ENCODE data around the gene COX6B2.
A peak's percentile ranks its signal among the peaks of the same experiment; 100 is the strongest.
"Not testable (repeated sequence)": the region's sequence is repeated elsewhere in the genome, so short reads cannot be mapped to it uniquely, and the experiment has no call there.

The COX6B2 gene

GRCh38 chr19:55345818-55346724 is 8.4 kb downstream of the COX6B2 start:
- no peak overlapping the region for H3K4me3 ChIP-seq (ENCODE audit: low read length)
- TF ChIP-seq ZNF274 (IDR thresholded peaks at IDR 0.05; ENCODE audit: low read depth, low read length), result no peak

GRCh38 chr19:55345101-55345817 is 9.3 kb downstream of the COX6B2 start:
- TF ChIP-seq ZNF274 (IDR thresholded peaks at IDR 0.05; ENCODE audit: low read depth, low read length), result no peak
- H3K4me3 ChIP-seq (ENCODE audit: low read length), result no peak overlapping the region

- no peak overlapping the region for H3K4me3 ChIP-seq (ENCODE audit: low read length)
- TF ChIP-seq ZNF274 (IDR thresholded peaks at IDR 0.05; ENCODE audit: low read depth, low read length), result no peak
Measured at GRCh38 chr19:55344444-55344843, 10.1 kb downstream of the COX6B2 start.

- no peak overlapping the region for H3K4me3 ChIP-seq (ENCODE audit: low read length)
- TF ChIP-seq ZNF274 (IDR thresholded peaks at IDR 0.05; ENCODE audit: low read depth, low read length), result no peak
Measured at GRCh38 chr19:55341595-55342531, 12.7 kb downstream of the COX6B2 start.

DNA sequence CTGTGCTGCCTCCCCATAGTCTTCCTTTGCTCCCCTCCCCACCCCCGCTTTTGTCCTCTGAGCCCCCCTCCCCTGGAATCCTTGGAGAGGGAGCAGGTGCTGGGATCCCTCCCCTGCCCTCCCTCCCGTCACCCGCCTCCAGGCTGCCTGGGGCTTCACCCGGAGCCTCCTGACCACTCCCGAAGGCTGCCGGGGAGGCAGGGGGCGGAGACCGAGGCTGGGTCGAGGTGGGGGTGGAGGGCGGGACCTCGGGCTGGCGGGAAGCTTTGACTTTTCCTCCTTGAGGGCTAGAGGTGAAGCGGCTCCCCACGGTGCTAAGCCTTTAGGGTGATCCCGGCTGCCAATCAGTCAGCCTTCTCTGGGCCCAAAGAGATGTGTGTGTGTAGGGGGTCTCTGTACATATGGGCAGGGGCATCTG is 13.3 kb downstream of the COX6B2 start:
- peak overlapping the region; percentile 73; the same call in 1 of the 2 replicates for H3K4me3 ChIP-seq (ENCODE audit: low read length)
- no peak for TF ChIP-seq ZNF274 (IDR thresholded peaks at IDR 0.05; ENCODE audit: low read depth, low read length)

- TF ChIP-seq ZNF274 (IDR thresholded peaks at IDR 0.05; ENCODE audit: low read depth, low read length), result no peak
- peak overlapping the region; percentile 73; the same call in 1 of the 2 replicates for H3K4me3 ChIP-seq (ENCODE audit: low read length)
Measured at GRCh38 chr19:55340784-55341147, 13.8 kb downstream of the COX6B2 start.

DNA sequence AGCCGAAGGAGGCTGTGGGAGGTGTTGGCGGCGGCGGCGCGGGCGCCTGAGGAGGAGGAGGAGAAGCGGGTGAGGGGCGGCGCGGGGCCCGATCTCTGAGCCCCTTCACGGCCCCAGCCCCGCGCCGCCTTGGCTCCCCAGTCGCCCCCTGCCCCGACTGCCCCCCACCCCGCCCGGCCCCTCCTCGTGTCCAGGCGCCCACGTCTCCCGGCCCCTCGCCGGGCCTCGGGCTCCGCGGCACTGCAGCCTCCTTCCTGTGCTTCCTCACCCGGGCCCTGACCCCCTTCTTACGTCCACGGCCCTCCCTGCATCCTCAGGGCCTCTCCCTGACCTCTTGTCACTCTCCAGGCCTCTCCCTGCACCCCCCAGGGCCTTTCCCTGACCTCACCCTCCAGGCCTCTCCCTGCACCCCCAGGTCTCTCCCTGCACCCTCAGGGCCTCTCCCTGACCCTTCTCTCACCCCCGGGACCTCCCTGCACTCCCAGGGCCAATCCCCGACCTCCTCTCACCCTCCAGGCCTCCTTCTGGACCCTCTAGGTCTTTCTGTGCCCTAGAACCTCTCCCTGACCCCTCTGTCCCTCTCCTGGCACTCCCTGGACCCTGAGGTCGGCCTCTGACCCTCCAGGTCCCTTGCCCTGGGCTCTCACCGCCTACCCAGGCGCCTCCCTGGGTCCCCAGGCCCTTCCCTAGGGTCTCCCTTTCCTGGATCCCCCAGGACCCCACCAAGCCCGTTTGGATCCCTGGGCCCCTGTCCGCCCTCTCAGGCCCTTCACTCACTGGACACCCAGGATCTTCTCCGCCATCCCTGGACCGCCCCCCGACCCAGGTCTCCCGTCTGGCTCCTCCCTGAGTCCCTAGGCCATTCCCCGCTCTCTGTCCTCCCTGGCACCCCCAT is 14.4 kb downstream of the COX6B2 start:
- TF ChIP-seq ZNF274 (IDR thresholded peaks at IDR 0.05; ENCODE audit: low read depth, low read length), result no peak
- H3K4me3 ChIP-seq (ENCODE audit: low read length), result peak overlapping the region; percentile 73

DNA sequence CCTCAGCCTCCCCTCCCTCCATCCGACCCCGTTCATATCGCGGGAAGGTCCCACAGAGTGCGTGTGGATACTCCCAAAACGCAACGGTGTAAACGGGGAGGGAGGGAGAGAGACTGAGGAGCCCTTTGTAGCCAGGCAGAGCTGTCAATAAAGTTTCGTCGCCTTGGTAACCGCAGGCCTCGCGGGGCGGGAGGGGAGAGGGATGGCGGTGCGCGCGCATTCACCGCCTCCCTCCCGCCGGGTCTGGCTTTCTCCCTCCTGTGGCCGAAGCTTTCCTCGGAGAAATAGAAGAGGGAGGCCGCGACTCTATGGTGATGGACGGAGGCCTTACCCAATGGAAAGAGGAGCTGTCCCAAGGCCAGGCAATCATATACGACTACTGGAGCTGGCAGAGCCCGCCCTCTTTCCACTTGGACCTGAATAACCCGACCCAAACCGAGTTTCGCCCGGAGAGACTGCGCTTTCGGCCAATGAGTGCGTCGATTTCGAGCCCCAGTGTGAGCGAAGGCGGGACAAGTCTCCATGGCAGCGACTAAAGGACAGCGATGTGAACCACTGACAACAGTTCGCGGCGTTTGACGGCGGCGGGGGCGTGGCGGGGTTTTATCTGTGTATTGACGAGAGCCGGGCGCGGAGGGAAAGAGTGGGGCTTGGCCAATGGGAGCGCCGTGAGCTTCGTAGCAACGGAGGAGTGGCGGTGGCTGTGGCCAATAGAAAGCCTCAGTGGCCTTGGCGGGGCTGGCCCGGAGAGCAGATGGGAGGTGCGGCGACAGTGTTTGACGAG is 15.2 kb downstream of the COX6B2 start, which contains the start of gene KMT5C:
KMT5C (plus strand) TSS at position 772 of the 784 bp plus-strand sequence. CDS start 2,061 bp downstream, outside the sequence.
- peak within 1 kb of the TSS; percentile 73 for H3K4me3 ChIP-seq (ENCODE audit: low read length)
- no peak for TF ChIP-seq ZNF274 (IDR thresholded peaks at IDR 0.05; ENCODE audit: low read depth, low read length)

GRCh38 chr19:55336101-55336500 is 18.4 kb downstream of the COX6B2 start:
- TF ChIP-seq ZNF274 (IDR thresholded peaks at IDR 0.05; ENCODE audit: low read depth, low read length), result no peak

GRCh38 chr19:55333870-55334269 is 20.6 kb downstream of the COX6B2 start:
- no peak for TF ChIP-seq ZNF274 (IDR thresholded peaks at IDR 0.05; ENCODE audit: low read depth, low read length)
- H3K4me3 ChIP-seq (ENCODE audit: low read length), result no peak overlapping the region

More at GRCh38 chr19:55336101-55336500, 18.4 kb downstream of the COX6B2 start:
- no peak overlapping the region for H3K4me3 ChIP-seq (ENCODE audit: low read length)

- not testable (repeated sequence) for H3K4me3 ChIP-seq (ENCODE audit: low read length)
Measured at GRCh38 chr19:55329791-55330190, 24.7 kb downstream of the COX6B2 start.

GRCh38 chr19:55328774-55329318 is 25.7 kb downstream of the COX6B2 start:
- H3K4me3 ChIP-seq (ENCODE audit: low read length), result not testable (repeated sequence)

Measured in GM08714 (cell line).